Panc1 (cell line): ENCODE measurements around the gene APOL2.

ENCODE experiments used
- CTCF ChIP-seq: fragments of 450-650 bp; IDR thresholded peaks from 2 replicates; pipeline ENCODE4 v1.5.1; 2017; ENCODE audit warnings: mild to moderate bottlenecking
- POLR2AphosphoS5 ChIP-seq: IDR thresholded peaks from 2 replicates; pipeline ENCODE4 v1.6.1; 2012; ENCODE audit warnings: mild to moderate bottlenecking, low read depth, low read length, moderate library complexity

GRCh38 chr22:36208162-36208765 is 31.1 kb downstream of the APOL2 start:
- no peak for TF ChIP-seq CTCF
- no peak for TF ChIP-seq POLR2AphosphoS5
